Suprapubic skin (tissue), 4 donors: ENCODE measurements around the gene SEC22A.

Experiments used
- EP300 ChIP-seq: sonication (generic); formaldehyde crosslinking; IDR thresholded peaks from one replicate; pipeline ENCODE4 v1.6.1; 2017; ENCODE audit warnings: antibody characterized with exemption
- POLR2AphosphoS5 ChIP-seq, 3 donors: sonication (generic); formaldehyde crosslinking; IDR thresholded peaks; one replicate each; pipeline ENCODE4 v1.6.1; 2017; ENCODE audit warnings: antibody characterized with exemption in 3 of 3
- TF ChIP-seq, protein P1 (sequence below), 2 donors: fragments of 200-600 bp in 1 of 2; fragments of 450-650 bp in 1 of 2; sonication (generic) in 1 of 2; IDR thresholded peaks; one replicate each; pipeline ENCODE4 v1.5.1; 2016 to 2019; ENCODE audit warnings: antibody characterized with exemption in 2 of 2, mild to moderate bottlenecking in 1 of 2, moderate library complexity in 1 of 2

DNA sequence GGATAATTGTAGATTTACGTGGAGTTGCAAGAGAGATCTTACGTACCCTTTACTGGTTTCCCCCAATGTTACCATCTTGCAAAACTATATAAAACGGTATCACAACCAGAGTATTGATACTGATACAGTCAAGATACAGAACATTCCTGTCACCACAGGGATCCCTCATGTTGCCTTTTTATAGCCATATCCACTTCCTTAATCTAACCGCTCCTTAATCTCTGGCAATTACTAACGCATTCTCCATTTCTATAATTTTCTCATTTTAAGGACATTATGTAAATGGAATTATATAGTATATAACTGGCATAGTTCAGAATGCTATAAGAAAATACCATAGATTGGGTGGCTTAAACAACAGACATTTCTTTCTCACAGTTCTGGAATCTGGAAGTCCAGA, 61.1 kb downstream of the SEC22A start:
- TF ChIP-seq, protein P1, sequence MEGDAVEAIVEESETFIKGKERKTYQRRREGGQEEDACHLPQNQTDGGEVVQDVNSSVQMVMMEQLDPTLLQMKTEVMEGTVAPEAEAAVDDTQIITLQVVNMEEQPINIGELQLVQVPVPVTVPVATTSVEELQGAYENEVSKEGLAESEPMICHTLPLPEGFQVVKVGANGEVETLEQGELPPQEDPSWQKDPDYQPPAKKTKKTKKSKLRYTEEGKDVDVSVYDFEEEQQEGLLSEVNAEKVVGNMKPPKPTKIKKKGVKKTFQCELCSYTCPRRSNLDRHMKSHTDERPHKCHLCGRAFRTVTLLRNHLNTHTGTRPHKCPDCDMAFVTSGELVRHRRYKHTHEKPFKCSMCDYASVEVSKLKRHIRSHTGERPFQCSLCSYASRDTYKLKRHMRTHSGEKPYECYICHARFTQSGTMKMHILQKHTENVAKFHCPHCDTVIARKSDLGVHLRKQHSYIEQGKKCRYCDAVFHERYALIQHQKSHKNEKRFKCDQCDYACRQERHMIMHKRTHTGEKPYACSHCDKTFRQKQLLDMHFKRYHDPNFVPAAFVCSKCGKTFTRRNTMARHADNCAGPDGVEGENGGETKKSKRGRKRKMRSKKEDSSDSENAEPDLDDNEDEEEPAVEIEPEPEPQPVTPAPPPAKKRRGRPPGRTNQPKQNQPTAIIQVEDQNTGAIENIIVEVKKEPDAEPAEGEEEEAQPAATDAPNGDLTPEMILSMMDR (IDR thresholded peaks at IDR 0.05): no peak
- no peak for TF ChIP-seq POLR2AphosphoS5 (IDR thresholded peaks at IDR 0.05)
- TF ChIP-seq EP300: no peak
